ENCODE data around the gene COLEC11.

GRCh38 chr2:3575534-3576262 lies 19.2 kb upstream of the COLEC11 start:
- TF ChIP-seq NR2C2 (CRISPR knock-in tag; IDR thresholded peaks at IDR 0.05) (no peak), NR2C2 (tag; IDR thresholded peaks at IDR 0.05) (no peak), ATF3 (IDR thresholded peaks at IDR 0.05) (no peak), ATF3 (CRISPR knock-in tag; conservative IDR thresholded peaks at IDR 0.05) (no peak), ZNF274 (IDR thresholded peaks at IDR 0.05; ENCODE audit: borderline replicate concordance, low read depth, low read length) (no peak), ZBTB43 (CRISPR knock-in tag; IDR thresholded peaks at IDR 0.05) (no peak), IRF1 (CRISPR knock-in tag; IDR thresholded peaks at IDR 0.05; ENCODE audit: borderline replicate concordance) (no peak), CTCFL (IDR thresholded peaks at IDR 0.05; ENCODE audit: borderline replicate concordance, insufficient read depth, low read depth, low read length, poor library complexity, severe bottlenecking) (no peak), RBM22 (IDR thresholded peaks at IDR 0.05; ENCODE audit: low read depth, low read length, poor library complexity, severe bottlenecking) (no peak)
